Esophagus squamous epithelium (tissue), 5 donors: Measurements from ENCODE around the gene CERS1. TPM values are rescaled to one million over a fixed set of nuclear protein-coding genes. Genes with fewer than 3 reads are reported as not detected.
A peak's percentile ranks its signal among the peaks of the same experiment; 100 is the strongest.

ENCODE experiments used
- DNase-seq: peaks from one replicate; lab custom pipeline; 2025; lab: John Stamatoyannopoulos, UW
- H3K27ac ChIP-seq, 4 donors: fragments of 200-600 bp; sonication (generic); one replicate each; pipeline ENCODE4 v1.5.1; 2016 to 2019; ENCODE audit warnings: mild to moderate bottlenecking in 1 of 4
- H3K27me3 ChIP-seq, 4 donors: fragments of 200-600 bp; sonication (generic); 1 replicate in 3 of 4; 2 replicates in 1 of 4; pipeline versions ENCODE4 v1.5.1 to v1.6.0; 2017 to 2021; ENCODE audit warnings: antibody characterized with exemption in 1 of 4
- H3K36me3 ChIP-seq, 3 donors: fragments of 200-600 bp; sonication (generic); one replicate each; pipeline ENCODE4 v1.5.1; 2016 to 2019
- H3K4me1 ChIP-seq, 3 donors: fragments of 200-600 bp; sonication (generic); one replicate each; pipeline ENCODE4 v1.5.1; 2017 to 2019
- H3K4me3 ChIP-seq, 4 donors: fragments of 200-600 bp; sonication (generic); 1 replicate in 3 of 4; 2 replicates in 1 of 4; pipeline ENCODE4 v1.5.1; 2016 to 2019; ENCODE audit warnings: mild to moderate bottlenecking in 2 of 4, moderate library complexity in 1 of 4
- H3K9me3 ChIP-seq, 3 donors: fragments of 200-600 bp; sonication (generic); one replicate each; pipeline ENCODE4 v1.5.1; 2016 to 2019
- CTCF ChIP-seq, 6 experiments: fragments of 450-650 bp in 4 of 6; fragments of 200-600 bp in 2 of 6; sonication (generic) in 2 of 6; IDR thresholded peaks; one replicate each; pipeline ENCODE4 v1.5.1; 2016 to 2019; ENCODE audit warnings: antibody characterized with exemption in 6 of 6, mild to moderate bottlenecking in 4 of 6, moderate library complexity in 4 of 6
- POLR2A ChIP-seq, 4 donors: fragments of 450-650 bp; IDR thresholded peaks; one replicate each; pipeline ENCODE4 v1.6.1; 2017; ENCODE audit warnings: antibody characterized with exemption in 4 of 4, mild to moderate bottlenecking in 4 of 4, moderate library complexity in 3 of 4
- WGBS, 2 donors: methylation state at CpG; one replicate each; pipeline ENCODE4 v1.1.5; 2018; 5-methylcytosine and 5-hydroxymethylcytosine counted together
- intact Hi-C: fragments of 100-400 bp; cut with DNase I; formaldehyde crosslinking; loops from one replicate; pipeline ENCODE4 v1.15.0; 2022
- total RNA-seq, 4 donors: library from RNA; depleted of rRNA; stranded (reverse); fragments of >200 nt; gene quantifications; one replicate each; pipeline ENCODE4 v1.1.0, GENCODE V29; 2016
- donor health status: DM: yes; HTN: yes; CAD: no.

CERS1 gene
- total RNA-seq, 4 donors from 2014 or later: 0.76 TPM; not detected in 3

DNA sequence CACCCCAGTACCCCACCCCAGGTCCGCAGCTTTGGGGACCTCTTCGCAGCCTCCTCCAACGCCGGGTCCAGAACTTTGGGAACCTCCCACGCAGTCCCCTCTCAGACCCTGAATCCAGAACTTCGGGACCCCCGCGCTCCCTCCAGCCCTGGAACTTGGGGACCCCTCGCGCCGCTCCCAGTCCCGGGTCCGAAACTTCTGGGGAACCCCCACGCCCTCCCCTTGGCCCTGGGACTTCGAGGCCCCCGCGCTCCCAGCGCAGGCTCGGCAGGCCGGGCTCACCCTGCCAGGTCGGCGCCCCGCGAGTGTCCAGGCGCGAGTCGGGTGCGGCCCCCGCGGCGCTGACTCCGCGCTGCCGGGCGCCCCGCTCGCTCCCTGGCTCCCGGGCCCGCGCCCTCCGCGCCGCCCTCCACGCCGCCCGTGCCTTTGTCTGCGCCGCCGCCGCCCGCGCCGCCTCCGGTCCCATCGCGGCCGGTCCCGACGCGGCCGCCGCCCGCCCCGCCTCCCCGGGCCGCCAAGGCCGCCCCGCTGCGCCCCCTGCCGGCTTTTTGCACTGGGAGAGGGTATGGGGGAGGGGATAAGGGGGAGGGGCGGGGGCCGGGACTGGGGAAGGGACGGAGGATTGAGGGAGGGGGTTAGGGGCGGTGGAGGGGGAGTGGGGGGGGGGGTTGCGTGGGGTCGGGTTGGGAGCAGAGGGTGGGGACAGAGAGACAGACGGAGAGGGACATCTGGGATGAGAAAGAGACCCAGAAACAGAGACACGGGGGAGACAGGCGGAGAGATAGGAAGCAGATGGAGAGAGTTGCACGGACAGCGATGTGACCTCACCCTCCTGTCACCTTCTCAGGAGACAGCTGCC, 45.0 kb upstream of the CERS1 start, which contains the start of gene HOMER3:
Gene HOMER3, minus strand, starts transcription at position 449 of the 859 bp plus-strand sequence. CDS start 2,235 bp downstream, outside the sequence.
- H3K27ac ChIP-seq: peak within 1 kb of the TSS; percentile 74 to 83 (median 76)
- no peak for DNase-seq
- peaks cover 0 to 19% (median 0%) of the 10 kb centered on the region in 3 donors for H3K36me3 ChIP-seq
- H3K27me3 ChIP-seq: peaks cover 0 to 31% (median 0%) of the 10 kb centered on the region in 4 donors
- peaks cover 13 to 24% (median 16%) of the 10 kb centered on the region in 3 donors for H3K4me1 ChIP-seq
- peak within 1 kb of the TSS; percentile 48 to 90 (median 63) for H3K4me3 ChIP-seq
- 9 to 11% methylated on average over 7 to 9 of the region's 81 CpGs for WGBS, 2 donors
- H3K9me3 ChIP-seq: no peaks in the 10 kb centered on the region
- intact Hi-C loops: no loop called here
- TF ChIP-seq POLR2A (IDR thresholded peaks at IDR 0.05) (no peak), CTCF (IDR thresholded peaks at IDR 0.05) (peak in 3 of 6 experiments; percentile 23 to 24 (median 23))

GRCh38 chr19:18939922-18940768, 44.2 kb upstream of the CERS1 start:
- no peaks in the 10 kb centered on the region for H3K9me3 ChIP-seq
- H3K27ac ChIP-seq: peak overlapping the region; percentile 74 to 83 (median 76)
- peak overlapping the region; percentile 48 to 90 (median 63) for H3K4me3 ChIP-seq
- intact Hi-C loops: no loop called here
- peaks cover 0 to 23% (median 0%) of the 10 kb centered on the region in 3 donors for H3K36me3 ChIP-seq
- peak in 1 of 4 donors; percentile 11 for TF ChIP-seq POLR2A (IDR thresholded peaks at IDR 0.05)
- no peak for TF ChIP-seq CTCF (IDR thresholded peaks at IDR 0.05)
- H3K27me3 ChIP-seq: peaks cover 0 to 22% (median 0%) of the 10 kb centered on the region in 4 donors
- 0 to 1% methylated on average over 11 to 16 of the region's 47 CpGs for WGBS, 2 donors
- peaks cover 13 to 24% (median 16%) of the 10 kb centered on the region in 3 donors for H3K4me1 ChIP-seq
- no peak for DNase-seq

DNA sequence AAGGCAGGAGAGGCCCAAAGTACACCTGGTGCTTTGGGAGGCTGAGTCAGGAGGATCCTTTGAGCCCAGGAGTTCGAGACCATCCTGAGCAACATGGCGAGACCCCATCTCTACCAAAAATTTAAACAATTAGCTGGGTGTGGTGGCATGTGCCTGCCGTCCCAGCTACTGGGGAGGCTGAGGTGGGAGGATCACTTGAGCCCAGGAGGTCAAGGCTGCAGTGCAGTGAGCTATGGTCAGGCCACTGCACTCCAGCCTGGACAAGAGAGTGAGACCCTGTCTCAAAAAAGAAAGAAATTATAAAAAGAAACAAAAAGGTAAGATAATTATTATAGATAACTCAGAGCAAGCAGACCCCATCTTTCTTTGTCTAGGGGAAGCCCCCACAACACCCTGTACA, 43.2 kb upstream of the CERS1 start:
- Histone ChIP-seq H3K4me1 (peaks cover 13 to 24% (median 16%) of the 10 kb centered on the region in 3 donors), H3K9me3 (no peaks in the 10 kb centered on the region), H3K36me3 (peaks cover 0 to 27% (median 0%) of the 10 kb centered on the region in 3 donors), H3K27me3 (peaks cover 0 to 18% (median 0%) of the 10 kb centered on the region in 4 donors), H3K4me3 (peak overlapping the region in 1 of 4 donors; percentile 90), H3K27ac (no peak overlapping the region)
- DNase-seq: no peak
- intact Hi-C loops: no loop called here
- no peak for TF ChIP-seq POLR2A (IDR thresholded peaks at IDR 0.05)
- TF ChIP-seq CTCF (IDR thresholded peaks at IDR 0.05): no peak
- WGBS, 2 donors: 87 to 96% methylated on average over 3 of the region's 3 CpGs

GRCh38 chr19:18933297-18933696, 37.3 kb upstream of the CERS1 start:
- TF ChIP-seq POLR2A (IDR thresholded peaks at IDR 0.05) (no peak), CTCF (IDR thresholded peaks at IDR 0.05) (no peak)
- no peak for DNase-seq
- 87 to 92% methylated on average over 9 to 10 of the region's 13 CpGs for WGBS, 2 donors

More at GRCh38 chr19:18933297-18933696, 37.3 kb upstream of the CERS1 start:
- Histone ChIP-seq H3K27ac (no peak overlapping the region), H3K27me3 (no peaks in the 10 kb centered on the region), H3K9me3 (no peaks in the 10 kb centered on the region), H3K4me1 (peaks cover 0 to 12% (median 0%) of the 10 kb centered on the region in 3 donors), H3K36me3 (peaks cover 2 to 73% (median 9%) of the 10 kb centered on the region in 3 donors), H3K4me3 (no peak overlapping the region)
- intact Hi-C loops: no loop called here
